GM13976 (cell line): ENCODE results near the gene COA8.

ENCODE experiments used
- DNase-seq: peaks from one replicate; pipeline ENCODE4 v3.0.0; 2012; ENCODE audit warnings: low spot score
- CTCF ChIP-seq: IDR thresholded peaks from 2 replicates; pipeline ENCODE4 v1.5.1; 2012; ENCODE audit warnings: borderline replicate concordance, mild to moderate bottlenecking; ENCODE audit not compliant: insufficient read depth; ENCODE audit errors: extremely low read depth, missing control alignments, control extremely low read depth
- in situ Hi-C: fragments of 300-500 bp; cut with MboI; formaldehyde crosslinking; loops from one replicate; pipeline ENCODE4 v1.12.0; 2022; ENCODE audit warnings: low sequenced_read_pairs, mixed read lengths, inconsistent platforms; ENCODE audit not compliant: unreplicated experiment

COA8 gene

GRCh38 chr14:103530831-103531230 lies 31.9 kb upstream of the COA8 start:
- no peak for DNase-seq
- in situ Hi-C loops, result no loop called here
- TF ChIP-seq CTCF, result no peak

GRCh38 chr14:103531421-103532215 lies 31.1 kb upstream of the COA8 start:
- TF ChIP-seq CTCF, result no peak
- no peak for DNase-seq
- in situ Hi-C loops, result no loop called here

GRCh38 chr14:103532216-103533136 lies 30.3 kb upstream of the COA8 start:
- in situ Hi-C loops, result no loop called here
- TF ChIP-seq CTCF, result no peak
- DNase-seq, result no peak

- TF ChIP-seq CTCF, result no peak
- DNase-seq, result no peak
- in situ Hi-C loops, result no loop called here
Measured at GRCh38 chr14:103533137-103533998, 29.4 kb upstream of the COA8 start.

GRCh38 chr14:103533999-103534575 lies 28.7 kb upstream of the COA8 start:
- no peak for TF ChIP-seq CTCF
- in situ Hi-C loops, result no loop called here
- no peak for DNase-seq
